Thyroid gland (tissue), 4 donors: ENCODE measurements around the gene COL9A3.

Source experiments
- POLR2A ChIP-seq, 2 donors: fragments of 450-650 bp; IDR thresholded peaks; one replicate each; pipeline ENCODE4 v1.6.1; 2017; ENCODE audit warnings: antibody characterized with exemption in 2 of 2, mild to moderate bottlenecking in 2 of 2, moderate library complexity in 1 of 2
- TF ChIP-seq, protein P1 (sequence below), 6 experiments: fragments of 200-600 bp in 3 of 6; fragments of 450-650 bp in 3 of 6; sonication (generic) in 3 of 6; IDR thresholded peaks; one replicate each; pipeline ENCODE4 v1.5.1; 2016 to 2019; ENCODE audit warnings: antibody characterized with exemption in 6 of 6, mild to moderate bottlenecking in 2 of 6, inconsistent platforms in 1 of 6, moderate library complexity in 1 of 6

DNA sequence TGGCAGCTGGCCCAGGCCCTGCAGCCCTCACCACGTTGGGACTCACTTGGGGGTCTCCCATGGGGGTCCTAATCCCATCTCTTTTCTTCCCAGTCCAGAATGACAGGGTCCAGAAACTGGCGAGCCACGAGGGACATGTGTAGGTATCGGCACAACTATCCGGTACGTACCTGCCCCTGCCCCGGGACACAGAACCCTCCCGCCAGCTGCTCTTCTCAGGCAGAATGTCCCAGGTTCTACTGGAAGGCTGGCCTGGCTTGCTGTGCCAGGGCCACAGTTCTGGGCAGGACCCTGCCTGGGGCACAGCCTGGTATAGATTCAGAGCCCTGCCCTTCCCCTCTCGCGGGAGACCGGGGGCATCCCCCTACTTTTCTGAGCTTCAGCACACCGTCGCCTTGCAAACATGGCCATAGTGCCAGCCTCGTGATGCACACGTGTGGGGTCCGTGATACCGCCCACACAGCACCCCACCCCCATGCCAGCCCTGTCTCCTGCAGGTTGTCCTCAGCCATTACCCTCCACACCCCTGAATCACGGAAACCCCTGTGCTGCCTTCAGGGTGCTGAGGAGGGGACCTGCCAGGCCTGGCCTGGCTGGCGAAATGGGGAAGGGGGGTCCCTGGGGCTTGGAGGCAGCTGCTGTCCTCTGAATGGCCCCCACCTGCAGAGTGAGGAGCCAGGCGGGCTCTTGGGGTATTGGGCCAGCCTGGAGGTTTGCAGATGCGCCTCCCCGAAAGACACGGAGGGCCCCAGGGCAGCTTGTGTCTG lies 9.2 kb upstream of the COL9A3 start:
- no peak for TF ChIP-seq POLR2A (IDR thresholded peaks at IDR 0.05)
- TF ChIP-seq, protein P1, sequence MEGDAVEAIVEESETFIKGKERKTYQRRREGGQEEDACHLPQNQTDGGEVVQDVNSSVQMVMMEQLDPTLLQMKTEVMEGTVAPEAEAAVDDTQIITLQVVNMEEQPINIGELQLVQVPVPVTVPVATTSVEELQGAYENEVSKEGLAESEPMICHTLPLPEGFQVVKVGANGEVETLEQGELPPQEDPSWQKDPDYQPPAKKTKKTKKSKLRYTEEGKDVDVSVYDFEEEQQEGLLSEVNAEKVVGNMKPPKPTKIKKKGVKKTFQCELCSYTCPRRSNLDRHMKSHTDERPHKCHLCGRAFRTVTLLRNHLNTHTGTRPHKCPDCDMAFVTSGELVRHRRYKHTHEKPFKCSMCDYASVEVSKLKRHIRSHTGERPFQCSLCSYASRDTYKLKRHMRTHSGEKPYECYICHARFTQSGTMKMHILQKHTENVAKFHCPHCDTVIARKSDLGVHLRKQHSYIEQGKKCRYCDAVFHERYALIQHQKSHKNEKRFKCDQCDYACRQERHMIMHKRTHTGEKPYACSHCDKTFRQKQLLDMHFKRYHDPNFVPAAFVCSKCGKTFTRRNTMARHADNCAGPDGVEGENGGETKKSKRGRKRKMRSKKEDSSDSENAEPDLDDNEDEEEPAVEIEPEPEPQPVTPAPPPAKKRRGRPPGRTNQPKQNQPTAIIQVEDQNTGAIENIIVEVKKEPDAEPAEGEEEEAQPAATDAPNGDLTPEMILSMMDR (IDR thresholded peaks at IDR 0.05): no peak
